Breast epithelium (tissue), 4 donors: Measurements from ENCODE around the gene PSME2. TPM values are rescaled to one million over a fixed set of nuclear protein-coding genes. Genes with fewer than 3 reads are reported as not detected.

ENCODE experiments used
- DNase-seq, 2 donors: peaks; one replicate each; pipeline ENCODE4 v3.0.0-alpha.2; 2019; ENCODE audit warnings: low spot score in 2 of 2
- H3K27ac ChIP-seq, 2 donors: fragments of 200-600 bp; sonication (generic) in 1 of 2; one replicate each; pipeline ENCODE4 v1.5.1; 2016 to 2019; ENCODE audit warnings: mild to moderate bottlenecking in 1 of 2
- H3K27me3 ChIP-seq, 2 donors: fragments of 200-600 bp; sonication (generic) in 1 of 2; one replicate each; pipeline versions ENCODE4 v1.5.1 to v1.6.0; 2017 to 2019; ENCODE audit warnings: control low read depth in 1 of 2, mild to moderate bottlenecking in 1 of 2
- H3K36me3 ChIP-seq: fragments of 200-600 bp; one replicate; pipeline ENCODE4 v1.5.1; 2019
- H3K4me1 ChIP-seq, 2 donors: fragments of 200-600 bp; sonication (generic); one replicate each; pipeline ENCODE4 v1.5.1; 2016 to 2019; ENCODE audit warnings: control low read depth in 1 of 2
- H3K4me3 ChIP-seq, 3 donors: fragments of 200-600 bp; sonication (generic); 1 replicate in 2 of 3; 2 replicates in 1 of 3; pipeline ENCODE4 v1.5.1; 2016 to 2019; ENCODE audit warnings: mild to moderate bottlenecking in 3 of 3, moderate library complexity in 2 of 3
- H3K9me3 ChIP-seq, 2 donors: fragments of 200-600 bp; sonication (generic) in 1 of 2; one replicate each; pipeline ENCODE4 v1.5.1; 2016 to 2019; ENCODE audit warnings: control low read depth in 1 of 2
- POLR2A ChIP-seq: fragments of 450-650 bp; IDR thresholded peaks from one replicate; pipeline ENCODE4 v1.6.1; 2016; ENCODE audit warnings: antibody characterized with exemption, mild to moderate bottlenecking, moderate library complexity
- POLR2AphosphoS5 ChIP-seq, 3 donors: sonication (generic); formaldehyde crosslinking; IDR thresholded peaks; one replicate each; pipeline ENCODE4 v1.6.1; 2017; ENCODE audit warnings: antibody characterized with exemption in 3 of 3
- intact Hi-C: fragments of 100-400 bp; cut with DNase I; formaldehyde crosslinking; loops from one replicate; pipeline ENCODE4 v1.15.1; 2023; ENCODE audit warnings: low total_unique reads
- total RNA-seq, 3 donors: library from RNA; depleted of rRNA; stranded (reverse); fragments of >200 nt; gene quantifications; one replicate each; pipeline ENCODE4 v1.1.0, GENCODE V29; 2016
- TF ChIP-seq, protein P1 (sequence below), 3 donors: fragments of 450-650 bp; IDR thresholded peaks; one replicate each; pipeline ENCODE4 v1.5.1; 2016 to 2017; ENCODE audit warnings: antibody characterized with exemption in 3 of 3, mild to moderate bottlenecking in 3 of 3, moderate library complexity in 3 of 3

The PSME2 gene
- total RNA-seq, 3 donors from 2014 or later, result 22.1 to 69.2 (median 62.1) TPM

DNA sequence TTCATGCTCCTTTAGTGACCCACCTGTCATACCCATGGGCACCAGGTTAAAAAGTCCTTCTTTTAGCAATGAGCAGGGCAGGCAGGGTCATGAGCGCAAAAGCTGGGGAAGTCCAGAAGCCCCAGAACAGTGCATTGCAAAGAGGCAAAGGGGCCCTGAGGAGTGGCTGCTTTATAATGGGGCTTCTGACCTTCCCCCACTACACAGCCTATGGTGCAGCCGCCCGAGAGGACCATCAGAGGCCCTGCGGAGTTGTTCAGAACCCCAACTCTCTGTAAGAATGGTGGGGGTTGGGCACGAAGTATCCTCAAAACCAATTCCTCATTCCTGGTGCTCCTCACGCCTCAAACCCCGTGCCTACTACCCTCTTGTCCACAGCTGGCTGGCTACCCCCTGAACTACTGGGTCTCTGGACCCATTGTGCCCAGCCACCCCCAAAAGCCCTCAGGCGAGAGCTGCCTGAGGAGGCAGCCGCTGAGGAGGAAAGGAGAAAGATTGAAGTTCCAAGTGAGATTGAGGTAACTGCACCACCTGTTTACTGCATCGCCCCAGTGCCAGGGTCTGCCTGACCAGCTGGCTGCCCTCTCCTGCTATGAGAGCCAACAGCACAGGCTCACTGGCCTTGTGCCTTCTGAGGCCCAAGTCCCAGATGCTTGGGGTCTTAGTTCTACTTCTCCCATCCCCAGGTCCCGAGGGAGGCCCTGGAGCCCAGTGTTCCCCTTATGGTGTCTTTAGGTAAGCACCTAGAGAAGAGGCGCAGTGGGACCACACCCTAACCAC, 32.2 kb upstream of the PSME2 start:
- TF ChIP-seq POLR2A (no peak), POLR2AphosphoS5 (IDR thresholded peaks at IDR 0.05) (no peak)
- TF ChIP-seq, protein P1, sequence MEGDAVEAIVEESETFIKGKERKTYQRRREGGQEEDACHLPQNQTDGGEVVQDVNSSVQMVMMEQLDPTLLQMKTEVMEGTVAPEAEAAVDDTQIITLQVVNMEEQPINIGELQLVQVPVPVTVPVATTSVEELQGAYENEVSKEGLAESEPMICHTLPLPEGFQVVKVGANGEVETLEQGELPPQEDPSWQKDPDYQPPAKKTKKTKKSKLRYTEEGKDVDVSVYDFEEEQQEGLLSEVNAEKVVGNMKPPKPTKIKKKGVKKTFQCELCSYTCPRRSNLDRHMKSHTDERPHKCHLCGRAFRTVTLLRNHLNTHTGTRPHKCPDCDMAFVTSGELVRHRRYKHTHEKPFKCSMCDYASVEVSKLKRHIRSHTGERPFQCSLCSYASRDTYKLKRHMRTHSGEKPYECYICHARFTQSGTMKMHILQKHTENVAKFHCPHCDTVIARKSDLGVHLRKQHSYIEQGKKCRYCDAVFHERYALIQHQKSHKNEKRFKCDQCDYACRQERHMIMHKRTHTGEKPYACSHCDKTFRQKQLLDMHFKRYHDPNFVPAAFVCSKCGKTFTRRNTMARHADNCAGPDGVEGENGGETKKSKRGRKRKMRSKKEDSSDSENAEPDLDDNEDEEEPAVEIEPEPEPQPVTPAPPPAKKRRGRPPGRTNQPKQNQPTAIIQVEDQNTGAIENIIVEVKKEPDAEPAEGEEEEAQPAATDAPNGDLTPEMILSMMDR (IDR thresholded peaks at IDR 0.05), result no peak
- Histone ChIP-seq H3K4me1 (no peaks in the 10 kb centered on the region), H3K27me3 (no peaks in the 10 kb centered on the region), H3K9me3 (no peaks in the 10 kb centered on the region), H3K27ac (peak overlapping the region in 1 of 2 donors; percentile 83), H3K4me3 (no peak overlapping the region), H3K36me3 (peaks cover 3% of the 10 kb centered on the region)
- intact Hi-C loops, result no loop called here
- no peak for DNase-seq

DNA sequence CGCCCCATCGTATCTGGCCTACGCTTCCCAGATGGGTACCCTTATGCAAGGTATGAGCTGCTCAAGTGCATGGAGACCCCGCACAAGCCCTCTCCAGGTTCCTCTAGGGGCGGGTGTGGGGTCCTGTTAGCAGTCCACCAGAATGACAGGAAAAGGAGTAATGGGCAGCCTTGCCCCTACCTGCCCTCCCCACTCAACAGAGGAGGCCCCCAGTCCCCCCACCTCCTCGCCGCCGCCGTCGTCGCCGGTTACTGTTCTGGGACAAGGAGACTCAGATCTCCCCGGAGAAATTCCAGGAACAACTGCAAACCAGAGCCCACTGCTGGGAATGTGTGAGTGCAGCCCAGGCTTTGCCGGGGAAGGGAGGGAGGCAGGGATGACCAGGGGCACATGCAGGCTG, 31.5 kb upstream of the PSME2 start:
- Histone ChIP-seq H3K36me3 (peaks cover 3% of the 10 kb centered on the region), H3K9me3 (no peaks in the 10 kb centered on the region), H3K27me3 (no peaks in the 10 kb centered on the region), H3K27ac (no peak overlapping the region), H3K4me1 (no peaks in the 10 kb centered on the region), H3K4me3 (no peak overlapping the region)
- no peak for DNase-seq
- intact Hi-C loops, result no loop called here
- TF ChIP-seq POLR2AphosphoS5 (IDR thresholded peaks at IDR 0.05) (no peak), POLR2A (no peak)
- TF ChIP-seq, protein P1 (IDR thresholded peaks at IDR 0.05), result no peak

DNA sequence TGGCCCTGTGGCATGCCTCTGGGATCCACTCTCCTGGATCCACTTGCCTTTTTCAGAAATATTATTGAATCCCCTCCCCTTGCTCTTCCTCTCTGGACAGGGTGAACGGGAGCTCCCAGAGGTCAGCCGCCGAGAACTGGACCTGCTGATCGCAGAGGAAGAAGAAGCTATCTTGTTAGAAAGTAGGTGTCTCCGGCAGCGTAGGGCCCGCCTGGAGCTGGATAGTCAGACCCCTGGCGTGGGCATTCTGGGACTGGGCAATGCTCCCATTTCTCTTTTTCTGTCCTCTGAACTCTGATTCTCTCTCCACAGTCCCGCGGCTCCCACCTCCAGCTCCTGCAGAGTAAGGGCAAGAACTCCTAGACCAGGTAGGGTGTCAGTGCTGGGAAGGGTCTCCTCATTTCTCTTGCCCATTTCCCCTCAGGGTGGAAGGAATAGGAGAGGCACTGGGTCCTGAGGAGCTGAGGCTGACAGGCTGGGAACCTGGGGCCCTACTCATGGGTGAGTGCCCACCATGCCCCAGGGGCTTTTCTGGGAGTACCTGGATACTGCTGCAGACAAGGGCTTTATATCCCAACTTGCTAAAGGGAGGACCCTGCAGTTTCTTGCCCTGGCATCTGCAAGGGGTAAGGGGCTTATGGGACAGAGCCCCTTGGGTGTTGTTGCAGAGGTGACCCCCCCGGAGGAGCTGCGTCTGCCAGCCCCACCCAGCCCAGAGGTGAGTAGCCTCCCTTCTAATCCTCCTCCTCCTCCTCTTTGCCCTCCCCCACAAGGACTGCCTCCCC, 30.8 kb upstream of the PSME2 start:
- H3K27me3 ChIP-seq, result no peaks in the 10 kb centered on the region
- DNase-seq, result no peak
- H3K4me3 ChIP-seq, result no peak overlapping the region
- H3K27ac ChIP-seq, result no peak overlapping the region
- H3K9me3 ChIP-seq, result no peaks in the 10 kb centered on the region
- no peaks in the 10 kb centered on the region for H3K4me1 ChIP-seq
- H3K36me3 ChIP-seq, result peaks cover 3% of the 10 kb centered on the region
- intact Hi-C loops, result no loop called here
- no peak for TF ChIP-seq POLR2AphosphoS5 (IDR thresholded peaks at IDR 0.05)
- TF ChIP-seq POLR2A, result no peak
- TF ChIP-seq, protein P1 (IDR thresholded peaks at IDR 0.05), result no peak

DNA sequence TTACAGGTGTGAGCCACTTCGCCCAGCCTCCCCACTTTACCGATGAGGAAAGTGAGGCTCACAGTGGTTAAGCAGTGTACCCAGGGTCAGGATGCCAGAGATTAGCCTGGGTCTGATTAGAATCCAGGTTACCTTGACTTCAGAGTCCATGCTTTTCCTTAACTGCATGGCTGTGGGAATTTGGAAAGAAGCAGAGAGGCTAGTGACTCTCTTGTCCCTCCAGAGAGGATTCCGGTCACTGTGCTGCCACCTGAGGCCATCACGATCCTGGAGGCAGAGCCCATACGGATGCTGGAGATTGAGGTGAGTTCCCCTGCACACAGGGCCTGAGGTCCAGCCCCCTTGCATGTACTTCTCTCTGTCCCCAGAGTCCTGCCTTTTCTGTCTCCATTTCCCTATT, 30.2 kb upstream of the PSME2 start:
- Histone ChIP-seq H3K27me3 (no peaks in the 10 kb centered on the region), H3K4me3 (no peak overlapping the region), H3K36me3 (peaks cover 3% of the 10 kb centered on the region), H3K4me1 (no peaks in the 10 kb centered on the region), H3K27ac (no peak overlapping the region), H3K9me3 (no peaks in the 10 kb centered on the region)
- no peak for DNase-seq
- TF ChIP-seq, protein P1 (IDR thresholded peaks at IDR 0.05), result no peak
- TF ChIP-seq POLR2AphosphoS5 (IDR thresholded peaks at IDR 0.05) (no peak), POLR2A (no peak)
- intact Hi-C loops, result no loop called here

DNA sequence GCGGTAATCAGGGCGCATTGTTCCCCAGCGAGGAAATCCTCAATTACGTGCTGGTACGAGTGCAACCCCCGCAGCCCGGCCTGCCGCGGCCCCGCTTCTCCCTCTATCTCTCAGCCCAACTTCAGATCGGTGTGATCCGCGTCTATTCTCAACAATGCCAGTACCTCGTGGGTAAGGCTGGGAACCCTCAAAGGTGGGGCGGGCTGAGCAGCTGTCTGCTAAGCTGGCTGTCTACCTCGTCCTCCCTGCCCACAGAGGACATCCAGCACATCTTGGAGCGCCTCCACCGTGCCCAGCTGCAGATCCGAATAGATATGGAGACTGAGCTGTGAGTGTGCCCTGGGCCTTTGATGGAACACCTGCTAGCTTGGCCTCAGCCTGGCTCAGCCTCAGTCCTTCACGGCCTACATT, 26.5 kb upstream of the PSME2 start:
- Histone ChIP-seq H3K4me3 (no peak overlapping the region), H3K4me1 (no peaks in the 10 kb centered on the region), H3K36me3 (peaks cover 3% of the 10 kb centered on the region), H3K27ac (no peak overlapping the region), H3K27me3 (no peaks in the 10 kb centered on the region), H3K9me3 (no peaks in the 10 kb centered on the region)
- DNase-seq, result no peak
- TF ChIP-seq POLR2AphosphoS5 (IDR thresholded peaks at IDR 0.05), result no peak
- TF ChIP-seq, protein P1 (IDR thresholded peaks at IDR 0.05), result no peak
- no peak for TF ChIP-seq POLR2A
- intact Hi-C loops, result no loop called here
